GM19467 (cell line): ENCODE measurements around the gene SLC25A21.

Experiments used
- ATAC-seq: cut with Tn5 transposase; IDR thresholded peaks from one replicate; pipeline ENCODE4 v1.9.1; 2021; ENCODE audit warnings: mild to moderate bottlenecking, moderate library complexity; ENCODE audit not compliant: unreplicated experiment

SLC25A21 gene

GRCh38 chr14:36674659-36675058 lies 497.7 kb downstream of the SLC25A21 start:
- no peak for ATAC-seq

DNA sequence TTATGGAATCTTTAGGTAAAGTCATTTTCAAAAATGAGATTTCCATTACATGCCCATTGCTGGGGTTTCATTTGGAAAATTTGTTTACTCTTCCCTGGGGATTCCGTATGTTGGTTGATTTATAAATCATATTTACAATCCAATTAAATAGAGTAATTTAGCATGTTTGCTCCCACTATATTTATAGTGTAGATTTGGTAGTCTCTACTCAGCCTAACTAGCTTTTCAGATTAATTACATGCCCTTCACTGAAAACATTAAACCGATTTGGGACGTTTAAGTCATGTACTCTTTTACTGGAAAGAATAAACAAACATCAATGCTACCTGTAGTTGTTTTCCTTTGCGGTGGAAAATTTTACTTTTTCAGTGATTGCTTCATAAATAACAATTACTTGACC lies 500.3 kb downstream of the SLC25A21 start:
- ATAC-seq, result no peak

DNA sequence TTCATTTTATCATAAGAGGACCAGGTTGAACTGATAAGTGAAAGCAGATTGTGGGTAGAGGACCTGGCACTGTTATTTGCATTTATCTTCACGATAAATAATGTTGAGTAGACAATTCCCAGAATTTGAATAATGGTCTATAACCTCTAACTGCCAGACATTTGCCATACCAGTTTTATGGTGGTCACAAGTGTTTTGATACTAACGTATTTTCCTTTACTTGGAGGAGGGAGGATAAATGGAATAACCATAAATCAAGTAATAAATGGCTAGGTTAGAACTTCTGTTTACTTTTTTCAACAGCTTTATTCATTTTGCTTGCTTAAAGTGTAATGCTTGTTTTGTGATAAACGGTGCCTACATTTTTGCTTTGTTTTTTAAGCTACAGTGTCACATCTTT lies 501.3 kb downstream of the SLC25A21 start:
- ATAC-seq, result no peak

- no peak for ATAC-seq
Observed at GRCh38 chr14:36667679-36668078, 504.7 kb downstream of the SLC25A21 start.

- ATAC-seq, result no peak
Observed at GRCh38 chr14:36666416-36667206, 505.8 kb downstream of the SLC25A21 start.

- no peak for ATAC-seq
Observed at GRCh38 chr14:36665887-36666415, 506.5 kb downstream of the SLC25A21 start.

- ATAC-seq, result no peak
Observed at GRCh38 chr14:36664322-36665193, 507.8 kb downstream of the SLC25A21 start.

GRCh38 chr14:36663404-36664321 lies 508.7 kb downstream of the SLC25A21 start:
- ATAC-seq, result no peak

DNA sequence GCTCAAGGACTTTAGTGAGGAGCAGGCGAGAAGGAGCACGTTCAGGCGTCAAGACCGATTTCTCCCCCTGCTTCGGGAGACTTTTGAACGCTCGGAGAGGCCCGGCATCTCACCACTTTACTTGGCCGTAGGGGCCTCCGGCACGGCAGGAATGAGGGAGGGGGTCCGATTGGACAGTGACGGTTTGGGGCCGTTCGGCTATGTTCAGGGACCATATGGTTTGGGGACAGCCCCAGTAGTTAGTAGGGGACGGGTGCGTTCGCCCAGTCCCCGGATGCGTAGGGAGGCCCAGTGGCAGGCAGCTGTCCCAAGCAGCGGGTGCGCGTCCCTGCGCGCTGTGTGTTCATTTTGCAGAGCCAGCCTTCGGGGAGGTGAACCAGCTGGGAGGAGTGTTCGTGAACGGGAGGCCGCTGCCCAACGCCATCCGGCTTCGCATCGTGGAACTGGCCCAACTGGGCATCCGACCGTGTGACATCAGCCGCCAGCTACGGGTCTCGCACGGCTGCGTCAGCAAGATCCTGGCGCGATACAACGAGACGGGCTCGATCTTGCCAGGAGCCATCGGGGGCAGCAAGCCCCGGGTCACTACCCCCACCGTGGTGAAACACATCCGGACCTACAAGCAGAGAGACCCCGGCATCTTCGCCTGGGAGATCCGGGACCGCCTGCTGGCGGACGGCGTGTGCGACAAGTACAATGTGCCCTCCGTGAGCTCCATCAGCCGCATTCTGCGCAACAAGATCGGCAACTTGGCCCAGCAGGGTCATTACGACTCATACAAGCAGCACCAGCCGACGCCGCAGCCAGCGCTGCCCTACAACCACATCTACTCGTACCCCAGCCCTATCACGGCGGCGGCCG lies 509.6 kb downstream of the SLC25A21 start:
- no peak for ATAC-seq

- ATAC-seq, result no peak
Observed at GRCh38 chr14:36662258-36662542, 510.2 kb downstream of the SLC25A21 start.

DNA sequence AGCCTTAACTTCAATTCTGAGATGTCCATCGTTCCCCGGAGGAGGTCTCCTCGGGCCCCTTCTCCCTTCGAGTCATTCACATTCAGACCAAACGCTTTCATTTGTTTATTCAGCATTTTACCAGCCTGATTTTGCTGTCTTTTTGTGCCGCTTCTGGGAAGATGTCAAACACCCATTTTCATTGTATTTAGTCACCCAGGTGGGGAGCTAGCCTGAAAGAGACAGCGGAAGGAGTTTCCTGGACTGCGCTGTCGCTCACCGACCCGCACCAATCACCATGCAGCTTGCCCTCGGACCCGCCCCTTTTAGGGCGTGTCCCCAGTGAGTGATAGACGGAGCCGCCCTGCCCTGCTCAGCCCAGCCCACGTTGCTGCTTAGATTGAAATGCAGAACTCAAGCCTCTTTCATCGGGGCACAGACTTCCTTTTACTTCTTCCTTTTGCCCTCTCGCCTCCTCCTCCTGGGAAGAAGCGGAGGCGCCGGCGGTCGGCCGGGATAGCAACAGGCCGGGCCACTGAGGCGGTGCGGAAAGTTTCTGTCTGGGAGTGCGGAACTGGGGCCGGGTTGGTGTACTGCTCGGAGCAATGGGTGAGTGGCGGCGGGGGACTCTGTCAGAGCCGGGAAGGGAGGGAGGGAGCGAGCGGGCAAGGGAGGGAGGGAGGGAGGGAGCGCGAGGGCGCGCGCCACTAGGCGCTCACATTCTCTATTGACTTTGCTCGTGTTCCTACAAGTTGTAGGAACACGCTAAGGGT lies 510.7 kb downstream of the SLC25A21 start, which contains the start of gene PAX9:
TSS of gene PAX9 (plus strand) at position 355 of the 752 bp plus-strand sequence. CDS start at position 585, 230 bp downstream.
- ATAC-seq, result peak; percentile 63

DNA sequence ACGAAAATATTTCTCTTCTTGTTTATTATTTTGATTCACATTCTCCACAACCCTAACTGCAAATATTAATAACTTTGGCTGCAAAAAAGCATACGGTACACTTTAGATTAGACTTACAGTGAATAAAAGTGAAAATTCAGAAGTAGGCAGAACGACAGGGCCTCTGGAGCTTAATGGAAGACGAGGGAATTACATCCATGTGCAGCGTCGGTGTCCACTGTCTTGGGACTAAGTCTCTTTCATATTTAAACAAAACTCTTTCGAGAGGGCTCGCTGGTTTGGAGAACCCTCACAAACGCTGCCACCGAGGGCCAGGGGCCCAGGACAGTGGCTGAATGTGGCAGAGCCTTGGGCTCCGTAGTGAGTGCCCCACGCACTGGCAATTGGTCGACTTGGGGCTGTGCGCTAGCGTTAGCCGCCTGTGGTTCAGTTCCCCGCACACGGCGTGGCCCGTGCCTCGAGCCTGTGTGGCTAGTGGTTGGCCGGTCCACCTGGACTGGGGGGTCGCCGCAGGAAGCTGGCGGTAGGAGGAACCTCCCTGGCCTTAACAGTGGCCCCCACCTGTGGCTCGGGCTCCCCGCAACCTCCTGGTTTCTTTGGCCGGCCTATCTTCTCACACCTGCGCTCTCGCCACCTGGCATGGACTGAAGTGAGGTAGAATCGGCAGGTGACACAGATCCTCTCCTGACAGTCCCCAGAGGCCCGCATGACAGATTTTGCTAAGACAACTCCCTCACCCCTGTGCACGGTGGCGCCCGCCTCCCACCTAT lies 511.5 kb downstream of the SLC25A21 start:
- no peak for ATAC-seq

DNA sequence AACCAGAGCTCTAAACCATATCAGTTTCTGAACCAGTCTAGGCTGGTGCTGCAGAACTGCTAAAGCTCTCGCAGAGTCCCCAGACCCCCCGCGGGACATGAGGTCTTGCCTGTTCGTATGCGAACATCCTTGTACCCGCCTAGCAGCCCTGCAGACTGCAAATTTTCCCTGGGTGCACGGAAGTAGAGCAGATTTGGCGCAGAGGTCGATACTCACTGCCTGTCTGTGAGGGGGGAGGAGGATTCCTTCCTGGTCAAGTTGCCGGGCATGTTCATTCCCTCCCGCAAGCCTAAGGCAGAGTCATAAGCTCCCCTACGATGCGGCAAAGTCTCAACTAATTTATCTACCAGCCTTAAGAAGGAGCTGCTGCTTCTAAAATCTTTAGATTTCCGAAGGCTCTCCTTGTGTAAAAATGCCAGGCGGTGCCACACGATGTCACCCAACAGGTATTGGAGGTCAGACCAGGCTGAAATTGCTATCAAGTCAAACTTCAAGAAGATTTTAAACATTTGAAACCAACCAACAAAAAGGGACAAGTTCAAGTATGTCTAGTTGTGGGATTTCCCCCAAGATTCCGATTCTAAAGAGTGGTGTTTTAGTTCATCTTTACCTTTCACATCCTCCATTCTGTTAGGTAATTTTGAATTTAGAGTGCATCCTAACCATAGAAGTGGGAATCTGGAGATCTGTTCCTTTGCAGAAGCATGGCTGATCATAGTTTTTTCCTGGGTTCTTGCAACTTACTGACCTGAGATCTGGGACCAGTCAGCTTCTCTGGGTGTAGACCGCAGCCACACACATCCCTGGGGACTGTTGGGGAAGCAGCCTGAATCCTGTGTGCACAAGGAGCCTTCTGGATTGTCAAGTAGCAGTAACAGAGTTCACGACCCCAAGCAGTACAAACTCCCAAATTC lies 512.3 kb downstream of the SLC25A21 start:
- ATAC-seq, result no peak

DNA sequence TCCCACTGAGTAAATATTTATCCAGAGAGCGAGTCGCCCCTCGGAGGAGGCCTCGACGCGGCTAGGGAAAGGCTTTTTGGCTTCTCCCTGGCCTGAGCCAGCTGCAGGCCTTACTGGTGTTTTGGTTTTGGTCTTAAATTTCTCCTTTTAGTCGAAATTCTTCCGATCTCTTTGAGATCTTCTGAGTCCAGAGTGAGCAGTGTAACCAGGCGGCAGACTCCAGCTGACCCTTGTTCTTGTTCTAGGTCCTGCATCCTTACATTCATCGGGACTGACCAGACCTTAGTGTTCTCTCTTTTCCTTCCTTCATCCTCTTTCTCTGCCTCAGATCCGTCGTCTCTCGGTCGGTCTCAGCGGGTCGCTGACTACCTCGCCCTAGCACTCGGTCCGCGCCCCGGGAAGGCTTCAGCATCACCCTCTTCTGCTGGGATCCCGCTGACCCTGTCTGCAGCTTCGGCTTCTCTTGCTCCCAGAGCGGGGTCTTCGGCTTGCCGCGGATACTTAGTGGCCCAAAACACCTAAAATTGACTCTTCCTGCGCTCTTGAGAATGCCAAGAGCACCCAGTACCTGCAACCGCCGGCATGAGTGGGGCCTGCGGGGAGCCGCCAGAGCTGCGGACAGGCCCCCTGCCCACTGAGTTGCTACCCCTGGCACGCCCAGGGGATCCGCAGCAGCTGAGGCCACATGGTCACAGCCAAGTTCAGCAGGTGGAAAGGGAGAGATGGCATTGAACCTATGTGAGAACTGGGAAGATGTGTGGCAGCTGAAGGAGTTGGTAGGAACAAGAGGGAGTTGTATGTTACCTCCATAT lies 513.2 kb downstream of the SLC25A21 start:
- no peak for ATAC-seq

DNA sequence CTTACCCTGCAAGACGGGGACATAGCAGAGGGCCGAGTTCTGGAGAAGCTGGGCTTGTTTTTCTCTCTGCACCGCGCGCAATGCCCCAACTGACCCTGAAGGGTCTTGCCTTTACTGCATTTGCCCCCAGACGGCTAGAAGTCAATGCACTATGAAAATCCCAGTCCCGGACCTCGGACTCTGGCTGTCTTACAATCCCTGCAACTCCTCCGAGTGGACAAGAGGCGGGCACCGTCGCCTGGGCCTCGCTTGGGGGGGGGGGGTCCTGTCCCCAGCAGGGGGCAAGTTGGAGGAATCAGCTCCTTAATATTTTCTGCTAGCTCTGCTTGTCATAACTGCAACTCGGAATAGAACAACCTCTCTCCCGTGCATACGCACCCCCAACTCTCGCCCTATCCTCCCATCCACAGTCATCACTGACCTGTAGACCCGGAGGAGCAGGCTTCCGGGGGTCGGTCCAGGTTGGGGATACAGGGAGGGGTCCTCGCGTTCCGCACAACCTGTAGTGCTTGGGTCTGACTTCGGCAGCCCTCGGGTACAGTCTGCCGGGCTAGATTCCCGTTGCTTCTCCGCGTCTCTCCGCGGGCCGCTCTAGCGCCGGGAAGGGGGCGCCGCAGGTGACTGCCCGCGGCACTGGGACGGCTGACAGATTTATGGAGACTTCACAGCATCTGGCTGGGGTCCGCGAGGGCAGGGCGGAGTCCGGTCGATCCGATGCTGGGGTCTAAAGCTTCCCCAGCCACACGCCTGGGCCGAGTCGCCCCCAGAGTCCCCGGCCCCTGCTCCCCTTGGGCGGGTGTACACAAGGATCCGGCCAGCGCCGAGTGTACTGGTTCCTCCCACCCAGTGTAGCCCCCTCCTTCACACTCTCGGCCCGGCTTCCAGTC lies 514.0 kb downstream of the SLC25A21 start:
- no peak for ATAC-seq
